ENCODE measurements around the gene MANBA. TPM values are rescaled to one million over a fixed set of nuclear protein-coding genes. Genes with fewer than 3 reads are reported as not detected.

MANBA gene
- total RNA-seq, 4 donors from 2014 or later = 27.1 to 37.8 (median 35.1) TPM

DNA sequence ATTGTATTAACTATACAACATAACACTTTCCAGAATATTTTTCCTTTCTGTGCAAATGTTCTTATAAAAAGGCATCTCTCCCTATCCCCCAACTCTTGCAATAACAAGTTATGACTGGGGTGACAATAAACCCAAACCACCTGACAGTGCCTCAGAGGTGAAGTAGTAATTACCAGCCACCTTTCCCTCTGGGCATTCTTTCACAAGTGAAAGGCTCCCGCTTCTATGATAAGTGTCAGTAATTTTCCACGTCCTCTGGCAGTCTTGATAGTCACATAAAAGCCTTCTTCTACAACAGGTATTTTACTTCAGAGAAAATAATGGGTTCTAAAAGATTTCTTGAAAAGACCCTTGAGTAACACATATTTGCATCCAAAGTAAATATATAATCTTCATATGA is 82.7 kb downstream of the MANBA start:
- no peak for DNase-seq (ENCODE audit: low spot score)
- TF ChIP-seq CTCF (IDR thresholded peaks at IDR 0.05) = no peak
- ATAC-seq (ENCODE audit: low FRiP score) = no peak

DNA sequence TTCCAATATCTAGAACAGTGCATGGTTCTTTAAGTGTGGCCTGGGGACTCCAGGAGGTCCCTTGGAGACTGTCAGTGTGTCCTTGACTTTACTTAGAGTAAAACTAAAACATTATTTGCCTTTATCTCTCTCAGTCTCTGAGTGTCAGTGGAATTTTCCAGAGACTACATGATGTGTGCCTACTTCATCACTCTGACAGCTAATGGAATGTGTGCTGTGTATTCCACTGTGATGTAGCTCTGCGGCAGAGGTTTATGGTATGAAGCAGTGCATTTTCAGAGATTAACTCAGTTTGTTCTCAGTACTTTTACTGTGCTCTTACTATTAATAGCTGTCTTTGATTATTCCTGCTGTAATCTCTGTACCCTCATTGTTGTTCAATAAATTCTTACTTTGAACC is 85.6 kb downstream of the MANBA start:
- ATAC-seq (ENCODE audit: low FRiP score) (no peak), DNase-seq (ENCODE audit: low spot score) (no peak)
- TF ChIP-seq CTCF (IDR thresholded peaks at IDR 0.05) = no peak

- DNase-seq (ENCODE audit: low spot score) = no peak
- ATAC-seq (ENCODE audit: low FRiP score) = no peak
- TF ChIP-seq CTCF (IDR thresholded peaks at IDR 0.05) = no peak
Observed at GRCh38 chr4:102667001-102667400, 93.8 kb downstream of the MANBA start.

DNA sequence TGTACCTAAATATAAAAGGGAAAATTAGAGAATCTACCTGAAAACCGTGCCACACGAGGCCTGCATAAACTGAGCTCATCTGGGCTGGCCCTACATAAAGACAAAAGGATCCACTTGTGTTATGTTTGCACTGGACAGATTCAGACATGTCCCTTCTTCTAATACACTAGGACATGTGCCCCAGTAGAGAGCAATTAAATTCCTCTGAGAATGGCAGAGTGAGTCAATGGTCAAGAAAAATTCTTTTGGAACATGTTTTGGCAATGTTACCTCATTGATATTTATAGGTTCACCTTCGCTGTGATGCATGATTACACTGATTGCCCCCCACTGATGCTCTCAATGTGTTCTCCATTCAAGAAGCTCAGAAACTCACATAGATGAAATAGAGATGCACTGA is 95.2 kb downstream of the MANBA start:
- TF ChIP-seq CTCF (IDR thresholded peaks at IDR 0.05) = no peak
- DNase-seq (ENCODE audit: low spot score) = no peak
- ATAC-seq (ENCODE audit: low FRiP score) = no peak

DNA sequence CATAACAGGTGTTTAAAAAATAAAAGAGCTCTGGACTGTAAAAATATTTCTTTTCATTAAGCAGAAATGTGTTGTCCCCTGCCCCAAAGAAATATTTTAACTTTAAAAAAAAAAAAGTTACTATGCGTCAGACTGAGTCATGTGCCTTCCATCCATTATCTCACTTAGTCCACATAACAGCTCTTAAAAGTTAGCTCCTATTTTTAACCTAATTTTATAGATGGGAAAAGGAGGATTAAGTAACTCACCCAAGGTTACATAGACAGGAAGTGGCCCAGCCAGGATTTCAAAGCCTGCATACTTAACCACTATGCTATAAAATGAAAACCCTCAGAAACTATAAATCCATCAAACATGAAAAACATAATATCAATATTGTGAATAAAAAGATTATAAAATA is 97.7 kb downstream of the MANBA start:
- TF ChIP-seq CTCF (IDR thresholded peaks at IDR 0.05) = no peak
- DNase-seq (ENCODE audit: low spot score) (no peak), ATAC-seq (ENCODE audit: low FRiP score) (no peak)

DNA sequence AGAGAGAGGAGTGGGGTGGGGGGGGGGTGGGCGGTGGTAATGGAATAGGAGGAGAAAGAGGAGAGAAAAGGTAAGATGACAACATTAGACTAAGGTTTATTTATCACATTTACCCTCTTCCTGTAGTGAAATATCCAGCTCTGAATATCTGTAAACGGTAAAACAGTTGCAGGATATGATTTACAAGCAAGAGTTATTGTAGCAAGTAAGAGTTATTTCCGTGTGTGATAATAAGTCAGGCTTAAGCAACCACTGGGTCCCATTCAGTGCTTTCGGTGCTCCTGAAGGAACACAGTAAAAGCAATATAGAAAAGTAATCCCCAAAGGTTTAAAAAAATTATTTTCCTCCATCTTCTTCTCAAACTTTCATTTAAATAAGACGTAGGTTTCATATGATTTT is 103.6 kb downstream of the MANBA start:
- no peak for TF ChIP-seq CTCF (IDR thresholded peaks at IDR 0.05)
- ATAC-seq (ENCODE audit: low FRiP score) = no peak
- DNase-seq (ENCODE audit: low spot score) = no peak

GRCh38 chr4:102647117-102647516 is 113.7 kb downstream of the MANBA start:
- ATAC-seq (ENCODE audit: low FRiP score) (no peak), DNase-seq (ENCODE audit: low spot score) (no peak)
- TF ChIP-seq CTCF (IDR thresholded peaks at IDR 0.05) = no peak

Data from omental fat pad (tissue), 4 donors.